HEK293 (cell line): ENCODE results near the gene ACTR1A.

ENCODE experiments used
- CTCF ChIA-PET: fragments of 350-600 bp; formaldehyde crosslinking; extraction: SDS; loops from one replicate; lab custom pipeline; 2021; ENCODE audit warnings: antibody characterized with exemption; lab: Yijun Ruan, JAX
- POLR2A ChIA-PET: fragments of 300-600 bp; formaldehyde crosslinking; extraction: SDS; loops from one replicate; lab custom pipeline; 2020; ENCODE audit warnings: antibody characterized with exemption, inconsistent platforms; lab: Yijun Ruan, JAX
- H3K27ac ChIP-seq: fragments of 200-500 bp; sonication (Bioruptor generic); 2 replicates; pipeline ENCODE4 v1.5.1; 2014; ENCODE audit warnings: low read depth, low read length, control low read depth, inconsistent platforms; ENCODE audit errors: extremely low read depth
- H3K36me3 ChIP-seq, 2 experiments: fragments of 200-500 bp in 1 of 2; sonication (Bioruptor generic) in 1 of 2; 1 replicate in 1 of 2; 2 replicates in 1 of 2; pipeline ENCODE4 v1.5.1; 2014 to 2017; ENCODE audit warnings: inconsistent platforms in 2 of 2, low read length in 2 of 2; ENCODE audit not compliant: control insufficient read depth in 2 of 2, insufficient read depth in 1 of 2
- H3K4me1 ChIP-seq: fragments of 200-500 bp; sonication (Bioruptor generic); 2 replicates; pipeline ENCODE4 v1.5.1; 2014; ENCODE audit warnings: mild to moderate bottlenecking, low read length, inconsistent platforms; ENCODE audit not compliant: control insufficient read depth, insufficient read depth
- H3K4me3 ChIP-seq: 2 replicates; pipeline ENCODE4 v1.5.1; 2011; ENCODE audit warnings: low read depth, mild to moderate bottlenecking, control low read depth, low read length, moderate library complexity
- H3K9me3 ChIP-seq: fragments of 200-500 bp; sonication (Bioruptor generic); 2 replicates; pipeline ENCODE4 v1.5.1; 2014; ENCODE audit warnings: low read depth, low read length, inconsistent platforms; ENCODE audit not compliant: control insufficient read depth, insufficient read depth
- BCL11A ChIP-seq: fragments of 450-650 bp; formaldehyde crosslinking; IDR thresholded peaks from 2 replicates; pipeline ENCODE4 v1.5.1; 2016; ENCODE audit warnings: low read depth, missing biosample characterization, missing genetic modification characterization
- EGR2 ChIP-seq: fragments of 450-650 bp; formaldehyde crosslinking; IDR thresholded peaks from 2 replicates; pipeline ENCODE4 v1.5.1; 2016; ENCODE audit warnings: low read depth, missing biosample characterization, missing genetic modification characterization
- HOXA7 ChIP-seq: sonication (generic); formaldehyde crosslinking; IDR thresholded peaks from 2 replicates; pipeline ENCODE4 v1.8.1; 2022; ENCODE audit warnings: missing genetic modification reagents, borderline replicate concordance
- HOXC10 ChIP-seq: sonication (generic); formaldehyde crosslinking; IDR thresholded peaks from 2 replicates; pipeline ENCODE4 v1.8.1; 2023; ENCODE audit warnings: mild to moderate bottlenecking, missing genetic modification reagents
- OVOL3 ChIP-seq: fragments of 450-650 bp; formaldehyde crosslinking; IDR thresholded peaks from 2 replicates; pipeline ENCODE4 v1.5.1; 2016; ENCODE audit warnings: missing biosample characterization, missing genetic modification characterization
- REPIN1 ChIP-seq: fragments of 450-650 bp; formaldehyde crosslinking; IDR thresholded peaks from 2 replicates; pipeline ENCODE4 v1.5.1; 2017; ENCODE audit warnings: missing biosample characterization, missing genetic modification characterization, low read depth
- SP7 ChIP-seq: fragments of 450-650 bp; formaldehyde crosslinking; IDR thresholded peaks from 2 replicates; pipeline ENCODE4 v1.5.1; 2016; ENCODE audit warnings: missing biosample characterization, missing genetic modification characterization
- ZBTB48 ChIP-seq: fragments of 450-650 bp; formaldehyde crosslinking; IDR thresholded peaks from 2 replicates; pipeline ENCODE4 v1.5.1; 2016; ENCODE audit warnings: missing biosample characterization, missing genetic modification characterization
- ZEB2 ChIP-seq: fragments of 450-650 bp; formaldehyde crosslinking; IDR thresholded peaks from 2 replicates; pipeline ENCODE4 v1.5.1; 2016; ENCODE audit warnings: missing biosample characterization, missing genetic modification characterization
- ZNF211 ChIP-seq: fragments of 450-650 bp; formaldehyde crosslinking; IDR thresholded peaks from 2 replicates; pipeline ENCODE4 v1.5.1; 2016; ENCODE audit warnings: low read depth, missing biosample characterization, missing genetic modification characterization
- ZNF501 ChIP-seq: fragments of 450-650 bp; formaldehyde crosslinking; IDR thresholded peaks from 2 replicates; pipeline ENCODE4 v1.5.1; 2016; ENCODE audit warnings: missing biosample characterization, missing genetic modification characterization
- ZNF621 ChIP-seq: fragments of 450-650 bp; formaldehyde crosslinking; IDR thresholded peaks from 2 replicates; pipeline ENCODE4 v1.5.1; 2017; ENCODE audit warnings: missing biosample characterization, missing genetic modification characterization
- ZNF623 ChIP-seq: fragments of 450-650 bp; formaldehyde crosslinking; IDR thresholded peaks from 2 replicates; pipeline ENCODE4 v1.5.1; 2016; ENCODE audit warnings: missing biosample characterization, missing genetic modification characterization
- ZNF76 ChIP-seq: fragments of 450-650 bp; formaldehyde crosslinking; IDR thresholded peaks from 2 replicates; pipeline ENCODE4; 2016; ENCODE audit warnings: low read depth, missing biosample characterization, missing genetic modification characterization, borderline replicate concordance
- ZNF785 ChIP-seq: fragments of 450-650 bp; formaldehyde crosslinking; IDR thresholded peaks from 2 replicates; pipeline ENCODE4 v1.5.1; 2016; ENCODE audit warnings: missing biosample characterization, missing genetic modification characterization
- ZXDB ChIP-seq: fragments of 450-650 bp; formaldehyde crosslinking; IDR thresholded peaks from 2 replicates; pipeline ENCODE4 v1.5.1; 2016; ENCODE audit warnings: missing biosample characterization, missing genetic modification characterization
- TF ChIP-seq, protein P1 (sequence below): fragments of 450-650 bp; formaldehyde crosslinking; IDR thresholded peaks from 2 replicates; pipeline ENCODE4 v1.5.1; 2017; ENCODE audit warnings: missing biosample characterization, missing genetic modification characterization
- TF ChIP-seq, protein P2 (sequence below): fragments of 450-650 bp; formaldehyde crosslinking; IDR thresholded peaks from 2 replicates; pipeline ENCODE4 v1.5.1; 2016; ENCODE audit warnings: missing biosample characterization, missing genetic modification characterization, low read depth
- TF ChIP-seq, protein P3 (sequence below): sonication (generic); formaldehyde crosslinking; IDR thresholded peaks from 2 replicates; pipeline ENCODE4 v1.8.1; 2022; ENCODE audit warnings: mild to moderate bottlenecking, moderate library complexity, missing genetic modification reagents

Gene ACTR1A

DNA sequence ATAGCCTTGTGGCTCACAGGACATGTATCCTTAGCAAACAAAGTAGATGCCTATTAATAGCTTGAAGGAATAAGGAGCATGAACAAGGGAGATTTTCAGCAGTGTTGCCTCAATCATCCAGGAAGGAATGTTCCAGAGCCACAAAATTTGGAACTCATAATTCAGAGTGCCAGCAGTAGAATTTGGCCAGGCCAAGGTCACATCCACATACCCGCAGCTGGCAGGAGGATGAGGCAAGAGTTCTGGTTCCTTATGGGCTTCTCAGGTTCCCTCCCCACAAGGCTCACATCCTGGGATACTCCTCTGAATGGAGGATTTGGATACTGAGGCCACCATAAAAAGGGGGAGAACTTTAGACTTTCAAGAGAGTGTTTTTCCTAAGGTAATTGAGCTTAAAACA lies 47.0 kb upstream of the ACTR1A start:
- TF ChIP-seq ZNF76 (no peak), HOXC10 (no peak), ZNF785 (no peak), ZBTB48 (tag by site-specific recombination) (no peak), BCL11A (no peak), SP7 (tag by site-specific recombination) (no peak), ZEB2 (tag by site-specific recombination) (no peak), ZNF621 (tag by site-specific recombination) (no peak), ZNF211 (tag by site-specific recombination) (no peak), ZNF623 (no peak), REPIN1 (tag by site-specific recombination) (no peak)
- TF ChIP-seq, protein P1, sequence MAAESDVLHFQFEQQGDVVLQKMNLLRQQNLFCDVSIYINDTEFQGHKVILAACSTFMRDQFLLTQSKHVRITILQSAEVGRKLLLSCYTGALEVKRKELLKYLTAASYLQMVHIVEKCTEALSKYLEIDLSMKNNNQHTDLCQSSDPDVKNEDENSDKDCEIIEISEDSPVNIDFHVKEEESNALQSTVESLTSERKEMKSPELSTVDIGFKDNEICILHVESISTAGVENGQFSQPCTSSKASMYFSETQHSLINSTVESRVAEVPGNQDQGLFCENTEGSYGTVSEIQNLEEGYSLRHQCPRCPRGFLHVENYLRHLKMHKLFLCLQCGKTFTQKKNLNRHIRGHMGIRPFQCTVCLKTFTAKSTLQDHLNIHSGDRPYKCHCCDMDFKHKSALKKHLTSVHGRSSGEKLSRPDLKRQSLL (tag by site-specific recombination) = no peak
- TF ChIP-seq, protein P2, sequence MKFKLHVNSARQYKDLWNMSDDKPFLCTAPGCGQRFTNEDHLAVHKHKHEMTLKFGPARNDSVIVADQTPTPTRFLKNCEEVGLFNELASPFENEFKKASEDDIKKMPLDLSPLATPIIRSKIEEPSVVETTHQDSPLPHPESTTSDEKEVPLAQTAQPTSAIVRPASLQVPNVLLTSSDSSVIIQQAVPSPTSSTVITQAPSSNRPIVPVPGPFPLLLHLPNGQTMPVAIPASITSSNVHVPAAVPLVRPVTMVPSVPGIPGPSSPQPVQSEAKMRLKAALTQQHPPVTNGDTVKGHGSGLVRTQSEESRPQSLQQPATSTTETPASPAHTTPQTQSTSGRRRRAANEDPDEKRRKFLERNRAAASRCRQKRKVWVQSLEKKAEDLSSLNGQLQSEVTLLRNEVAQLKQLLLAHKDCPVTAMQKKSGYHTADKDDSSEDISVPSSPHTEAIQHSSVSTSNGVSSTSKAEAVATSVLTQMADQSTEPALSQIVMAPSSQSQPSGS = no peak
- CTCF ChIA-PET = no interaction called here
- H3K27ac ChIP-seq = no peak overlapping the region
- H3K4me1 ChIP-seq = no peaks in the 10 kb centered on the region
- H3K9me3 ChIP-seq = no peaks in the 10 kb centered on the region
- peaks cover 14 to 31% of the 10 kb centered on the region in 2 experiments; a peak in 2 of 3 replicates for H3K36me3 ChIP-seq
- POLR2A ChIA-PET = no interaction called here
- H3K4me3 ChIP-seq = no peak overlapping the region

DNA sequence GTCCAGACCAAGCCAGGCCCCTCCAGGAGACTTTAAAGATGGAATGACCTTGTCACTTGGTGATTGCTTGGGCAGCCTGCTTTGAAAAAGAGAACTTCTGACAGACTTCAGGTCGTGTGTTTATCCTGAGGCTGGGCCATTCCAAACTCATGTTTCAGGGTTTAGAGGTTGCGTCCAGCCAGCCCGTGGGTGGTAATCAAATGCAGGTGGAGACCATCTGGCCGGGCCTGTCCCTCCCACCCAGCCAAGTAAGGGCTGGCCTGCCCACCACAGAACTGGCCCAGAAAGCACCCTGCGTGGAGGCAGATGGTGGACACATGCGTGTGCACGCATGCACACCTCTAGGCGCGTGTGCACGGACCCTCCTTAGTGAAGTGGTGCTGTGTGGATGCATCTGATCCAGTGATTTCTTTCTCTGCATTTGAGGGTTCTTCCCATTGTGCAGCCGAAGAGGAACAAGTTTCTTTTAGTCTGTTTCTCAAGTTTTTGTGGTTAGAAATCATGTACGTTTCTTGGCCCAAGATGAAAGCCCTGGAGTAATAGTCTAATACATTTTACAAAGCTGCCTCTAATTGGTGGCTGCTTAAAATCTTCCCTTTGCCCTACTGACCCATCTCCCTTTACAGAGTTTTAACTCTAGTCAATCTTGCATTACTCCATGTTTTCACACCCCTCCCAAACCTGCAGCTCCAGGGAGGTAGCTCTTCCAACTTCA lies 44.3 kb upstream of the ACTR1A start:
- H3K36me3 ChIP-seq = peaks cover 9 to 22% of the 10 kb centered on the region in 2 experiments; a peak in 2 of 3 replicates
- H3K27ac ChIP-seq = no peak overlapping the region
- POLR2A ChIA-PET = no interaction called here
- no peak overlapping the region for H3K4me3 ChIP-seq
- CTCF ChIA-PET = no interaction called here
- H3K9me3 ChIP-seq = no peaks in the 10 kb centered on the region
- TF ChIP-seq EGR2 (tag by site-specific recombination) (0 out of 2 replicates have a peak, but pooled peaks have one; percentile 11), ZNF501 (tag by site-specific recombination) (no peak), ZXDB (tag by site-specific recombination) (no peak)
- TF ChIP-seq, protein P3, sequence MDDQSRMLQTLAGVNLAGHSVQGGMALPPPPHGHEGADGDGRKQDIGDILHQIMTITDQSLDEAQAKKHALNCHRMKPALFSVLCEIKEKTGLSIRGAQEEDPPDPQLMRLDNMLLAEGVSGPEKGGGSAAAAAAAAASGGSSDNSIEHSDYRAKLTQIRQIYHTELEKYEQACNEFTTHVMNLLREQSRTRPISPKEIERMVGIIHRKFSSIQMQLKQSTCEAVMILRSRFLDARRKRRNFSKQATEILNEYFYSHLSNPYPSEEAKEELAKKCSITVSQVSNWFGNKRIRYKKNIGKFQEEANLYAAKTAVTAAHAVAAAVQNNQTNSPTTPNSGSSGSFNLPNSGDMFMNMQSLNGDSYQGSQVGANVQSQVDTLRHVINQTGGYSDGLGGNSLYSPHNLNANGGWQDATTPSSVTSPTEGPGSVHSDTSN (CRISPR knock-in tag) = no peak
- H3K4me1 ChIP-seq = no peaks in the 10 kb centered on the region

DNA sequence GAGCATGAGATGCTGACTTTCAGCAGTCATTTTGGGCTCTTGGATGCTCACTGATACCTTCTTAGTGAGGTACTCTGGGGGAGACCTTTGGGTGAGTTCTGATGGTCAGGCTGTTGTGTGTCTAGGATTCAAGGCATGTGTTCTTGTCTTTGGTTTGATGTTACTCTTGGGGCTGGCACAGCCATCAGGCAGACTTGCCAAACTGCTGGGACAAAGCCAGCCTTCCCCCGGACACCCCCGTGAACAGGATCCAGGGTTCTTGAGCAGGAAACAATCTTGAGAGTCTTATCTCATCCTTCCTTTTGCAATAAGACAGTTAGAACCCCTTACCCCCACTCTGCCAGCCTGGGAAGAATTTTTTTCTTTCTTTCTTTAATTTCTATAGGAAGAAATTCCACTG lies 43.5 kb upstream of the ACTR1A start:
- Histone ChIP-seq H3K36me3 (peaks cover 5 to 18% of the 10 kb centered on the region in 2 experiments; a peak in 2 of 3 replicates), H3K4me3 (no peak overlapping the region), H3K9me3 (no peaks in the 10 kb centered on the region), H3K4me1 (no peaks in the 10 kb centered on the region), H3K27ac (no peak overlapping the region)
- ChIA-PET POLR2A (no interaction called here), CTCF (interaction anchor here (0.7 kb wide), 1 partner anchor 78 kb away, joined by 3 read pairs; no protein-coding TSS in a partner anchor)
- TF ChIP-seq HOXA7 (no peak), OVOL3 (tag by site-specific recombination) (no peak)
